GM19324 (cell line): ENCODE data around the gene SLC2A10.

Experiments used
- ATAC-seq: cut with Tn5 transposase; IDR thresholded peaks from one replicate; pipeline ENCODE4 v1.9.1; 2021; ENCODE audit warnings: mild to moderate bottlenecking, moderate library complexity; ENCODE audit not compliant: unreplicated experiment, low FRiP score

Gene SLC2A10

DNA sequence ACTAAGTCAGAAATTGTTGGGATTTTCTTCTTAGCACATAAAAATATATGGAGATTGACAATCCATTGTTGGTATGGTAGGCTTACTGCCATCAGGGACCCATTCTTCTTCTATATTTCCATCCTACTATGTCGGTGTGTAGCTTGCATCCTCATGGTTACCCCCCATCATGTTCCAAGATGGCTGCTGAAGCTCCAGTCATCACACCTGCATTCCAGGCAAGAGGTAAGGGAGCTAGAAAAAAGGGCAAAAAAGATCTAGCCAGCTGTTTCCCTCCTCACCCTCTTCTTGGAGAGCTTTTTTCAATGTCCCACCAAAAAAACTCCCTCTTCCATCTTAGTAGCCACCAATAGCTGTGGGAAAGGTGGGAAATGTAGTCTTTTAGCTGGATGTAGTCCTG is 13.6 kb downstream of the SLC2A10 start:
- ATAC-seq, result no peak

- ATAC-seq, result no peak
These were observed 15.0 kb downstream of the SLC2A10 start for GRCh38 chr20:46724343-46724959.

DNA sequence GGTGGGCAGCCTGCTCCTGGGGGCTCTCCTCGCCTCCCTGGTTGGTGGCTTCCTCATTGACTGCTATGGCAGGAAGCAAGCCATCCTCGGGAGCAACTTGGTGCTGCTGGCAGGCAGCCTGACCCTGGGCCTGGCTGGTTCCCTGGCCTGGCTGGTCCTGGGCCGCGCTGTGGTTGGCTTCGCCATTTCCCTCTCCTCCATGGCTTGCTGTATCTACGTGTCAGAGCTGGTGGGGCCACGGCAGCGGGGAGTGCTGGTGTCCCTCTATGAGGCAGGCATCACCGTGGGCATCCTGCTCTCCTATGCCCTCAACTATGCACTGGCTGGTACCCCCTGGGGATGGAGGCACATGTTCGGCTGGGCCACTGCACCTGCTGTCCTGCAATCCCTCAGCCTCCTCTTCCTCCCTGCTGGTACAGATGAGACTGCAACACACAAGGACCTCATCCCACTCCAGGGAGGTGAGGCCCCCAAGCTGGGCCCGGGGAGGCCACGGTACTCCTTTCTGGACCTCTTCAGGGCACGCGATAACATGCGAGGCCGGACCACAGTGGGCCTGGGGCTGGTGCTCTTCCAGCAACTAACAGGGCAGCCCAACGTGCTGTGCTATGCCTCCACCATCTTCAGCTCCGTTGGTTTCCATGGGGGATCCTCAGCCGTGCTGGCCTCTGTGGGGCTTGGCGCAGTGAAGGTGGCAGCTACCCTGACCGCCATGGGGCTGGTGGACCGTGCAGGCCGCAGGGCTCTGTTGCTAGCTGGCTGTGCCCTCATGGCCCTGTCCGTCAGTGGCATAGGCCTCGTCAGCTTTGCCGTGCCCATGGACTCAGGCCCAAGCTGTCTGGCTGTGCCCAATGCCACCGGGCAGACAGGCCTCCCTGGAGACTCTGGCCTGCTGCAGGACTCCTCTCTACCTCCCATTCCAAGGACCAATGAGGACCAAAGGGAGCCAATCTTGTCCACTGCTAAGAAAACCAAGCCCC is 16.0 kb downstream of the SLC2A10 start:
- no peak for ATAC-seq

DNA sequence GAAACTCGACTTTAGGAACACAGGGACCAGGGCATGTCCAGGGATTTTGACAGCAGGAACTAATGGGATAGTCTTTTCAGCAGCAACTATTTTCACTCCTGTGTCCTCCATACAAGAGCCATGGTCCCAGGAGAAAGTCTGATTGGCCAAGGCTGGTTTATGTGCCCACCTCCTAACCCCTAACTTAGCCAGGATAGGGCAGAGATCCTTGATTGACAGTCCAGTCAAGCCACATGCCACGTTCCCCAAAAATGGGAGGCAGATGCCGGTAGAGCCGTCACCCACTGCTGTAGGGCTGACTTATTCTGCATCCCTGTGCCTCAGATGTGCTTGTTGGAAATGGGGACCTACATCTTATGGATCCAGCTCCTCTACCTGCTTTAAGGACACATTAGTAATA is 22.3 kb downstream of the SLC2A10 start:
- no peak for ATAC-seq

DNA sequence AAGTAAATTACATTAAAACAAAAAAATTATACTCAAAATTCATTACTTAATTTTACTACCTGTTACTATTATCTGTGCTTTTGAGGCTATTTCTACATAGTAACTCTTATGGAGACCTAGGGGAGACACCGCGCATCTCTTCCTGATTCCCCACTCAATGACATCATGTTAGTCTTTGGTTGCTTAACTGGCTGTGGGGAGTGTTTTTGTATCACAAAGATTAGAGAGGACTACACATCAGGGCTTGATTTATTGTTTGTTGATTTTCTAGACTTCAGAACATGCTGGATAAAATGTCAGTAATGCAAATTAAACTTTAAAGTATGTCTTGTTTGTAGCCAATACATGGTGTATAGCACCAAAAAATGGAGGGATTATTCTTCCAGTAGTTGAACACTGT is 26.0 kb downstream of the SLC2A10 start:
- no peak for ATAC-seq

- no peak for ATAC-seq
These were observed 30.2 kb downstream of the SLC2A10 start for GRCh38 chr20:46739431-46740213.

- ATAC-seq, result no peak
These were observed 30.8 kb downstream of the SLC2A10 start for GRCh38 chr20:46740214-46740609.

- no peak for ATAC-seq
These were observed 32.6 kb downstream of the SLC2A10 start for GRCh38 chr20:46741924-46742668.

DNA sequence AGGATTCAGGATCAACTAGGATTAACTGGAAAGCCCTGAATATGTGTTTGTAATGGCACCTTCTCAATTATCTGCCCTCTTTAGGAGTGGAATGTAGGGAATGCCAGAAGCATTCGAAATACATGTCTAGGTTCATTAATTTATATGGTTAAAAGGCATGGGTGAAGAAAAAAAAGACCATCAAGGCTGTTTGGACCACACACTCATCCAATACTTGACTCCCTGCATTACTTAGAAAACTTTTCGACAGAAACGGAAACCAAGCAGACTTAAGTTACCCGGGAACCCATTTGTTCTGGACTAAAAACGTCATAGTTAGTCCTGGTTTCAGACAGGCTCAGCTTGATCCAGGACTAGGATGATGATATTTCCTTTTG is 33.2 kb downstream of the SLC2A10 start:
- ATAC-seq, result no peak

DNA sequence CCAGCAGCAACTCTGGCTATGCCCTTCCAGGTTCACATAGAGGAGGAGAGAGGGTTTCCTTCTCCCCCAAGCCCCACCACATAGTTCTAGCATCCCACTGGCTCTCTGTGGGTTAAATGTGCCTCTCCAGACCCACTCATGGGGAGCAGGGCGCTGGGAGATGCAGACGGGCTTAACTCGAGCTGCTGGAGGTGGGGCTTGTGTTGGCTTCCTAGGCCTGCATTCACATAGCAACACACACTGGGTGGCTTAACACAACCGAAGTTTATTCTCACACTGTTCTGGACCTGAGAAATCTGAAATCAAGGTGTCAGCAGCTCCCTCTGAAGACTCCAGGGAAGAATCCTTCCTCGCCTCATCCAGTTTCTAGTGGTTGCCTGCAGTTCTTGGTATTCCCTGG is 33.6 kb downstream of the SLC2A10 start:
- no peak for ATAC-seq

GRCh38 chr20:46746956-46747526 is 37.6 kb downstream of the SLC2A10 start:
- ATAC-seq, result no peak

DNA sequence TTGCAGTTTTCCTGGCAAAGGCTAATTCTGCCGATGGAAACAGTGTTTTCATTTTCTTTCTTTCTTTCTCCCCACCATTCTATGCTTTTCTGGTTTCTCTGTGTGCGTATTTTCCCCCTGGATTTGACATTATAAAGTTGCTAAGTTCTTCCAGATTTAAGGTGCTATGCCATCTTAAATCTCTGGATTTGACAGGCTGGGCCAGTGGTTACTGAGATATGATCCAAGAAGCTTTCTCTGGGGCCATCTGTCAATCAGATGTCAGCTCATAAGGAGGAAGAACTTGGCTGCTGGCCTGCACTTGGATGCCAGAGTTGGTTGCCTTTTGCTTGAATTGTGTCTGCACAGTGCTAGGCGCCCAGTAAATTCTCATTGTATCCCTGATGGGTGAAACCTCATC is 39.7 kb downstream of the SLC2A10 start:
- no peak for ATAC-seq

DNA sequence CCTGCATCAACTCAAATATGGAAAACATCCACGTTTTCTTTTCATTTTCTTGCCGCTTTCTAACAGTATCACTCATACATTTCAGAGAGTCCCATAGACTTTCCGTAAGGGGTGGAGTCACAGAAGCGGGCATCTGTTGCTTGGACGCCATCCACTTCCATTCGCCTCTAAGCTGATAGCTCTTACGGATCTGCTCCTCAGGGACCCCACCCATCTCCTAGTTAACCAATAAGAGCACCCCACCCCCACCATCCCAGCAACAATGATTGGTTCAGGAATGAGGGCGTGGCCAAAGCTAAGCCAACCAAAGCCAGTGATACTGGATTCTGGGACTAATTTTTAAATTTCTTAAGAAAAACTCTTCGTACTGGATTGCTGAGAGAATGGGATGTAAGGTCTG is 42.4 kb downstream of the SLC2A10 start:
- ATAC-seq, result no peak

- no peak for ATAC-seq
These were observed 43.3 kb downstream of the SLC2A10 start for GRCh38 chr20:46752728-46753127.

DNA sequence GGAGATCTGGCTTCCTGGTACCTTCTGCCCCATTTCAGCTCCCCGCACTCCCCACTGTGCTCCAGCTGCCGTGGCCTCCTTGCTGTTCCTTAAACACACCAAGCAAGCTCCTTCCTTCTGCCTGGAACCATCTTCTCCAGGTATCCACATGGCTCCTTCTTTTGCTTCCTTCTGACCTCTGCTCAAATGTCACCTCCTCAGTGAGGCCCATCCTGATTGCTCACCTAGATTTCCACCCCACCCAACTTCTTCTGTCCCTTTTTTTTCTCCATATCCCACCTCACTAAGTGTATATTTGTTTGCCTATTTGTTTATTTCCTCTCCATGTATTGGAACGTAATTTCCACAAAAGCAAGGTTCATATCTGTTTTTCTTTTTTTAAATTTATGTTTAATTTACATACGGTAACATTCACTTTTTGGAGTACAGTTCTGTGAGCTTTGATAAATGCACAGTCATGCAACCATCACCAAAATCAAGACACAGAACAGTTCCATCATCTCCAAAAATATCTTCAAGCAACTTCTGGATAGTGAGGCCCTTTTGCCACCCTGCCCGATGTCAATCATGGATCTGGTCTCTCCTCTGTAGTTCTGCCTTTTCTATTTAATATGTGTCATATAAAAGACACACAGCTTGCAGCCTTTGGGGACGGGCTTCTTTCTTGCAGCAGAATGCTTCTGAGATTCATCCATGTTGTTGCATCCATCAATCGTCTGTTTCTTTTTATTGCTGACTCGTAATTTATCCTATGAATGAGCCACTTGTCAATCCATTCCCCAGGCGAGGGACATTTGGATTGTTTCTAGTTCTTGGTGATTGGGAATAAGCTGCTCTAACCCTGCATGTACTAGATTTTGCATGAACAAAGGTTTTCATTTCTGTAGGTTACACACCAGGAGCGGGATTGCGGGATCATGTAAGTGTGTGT is 46.3 kb downstream of the SLC2A10 start:
- no peak for ATAC-seq

GRCh38 chr20:46756419-46756818 is 47.0 kb downstream of the SLC2A10 start:
- ATAC-seq, result no peak

- no peak for ATAC-seq
These were observed 47.7 kb downstream of the SLC2A10 start for GRCh38 chr20:46757135-46757534.

DNA sequence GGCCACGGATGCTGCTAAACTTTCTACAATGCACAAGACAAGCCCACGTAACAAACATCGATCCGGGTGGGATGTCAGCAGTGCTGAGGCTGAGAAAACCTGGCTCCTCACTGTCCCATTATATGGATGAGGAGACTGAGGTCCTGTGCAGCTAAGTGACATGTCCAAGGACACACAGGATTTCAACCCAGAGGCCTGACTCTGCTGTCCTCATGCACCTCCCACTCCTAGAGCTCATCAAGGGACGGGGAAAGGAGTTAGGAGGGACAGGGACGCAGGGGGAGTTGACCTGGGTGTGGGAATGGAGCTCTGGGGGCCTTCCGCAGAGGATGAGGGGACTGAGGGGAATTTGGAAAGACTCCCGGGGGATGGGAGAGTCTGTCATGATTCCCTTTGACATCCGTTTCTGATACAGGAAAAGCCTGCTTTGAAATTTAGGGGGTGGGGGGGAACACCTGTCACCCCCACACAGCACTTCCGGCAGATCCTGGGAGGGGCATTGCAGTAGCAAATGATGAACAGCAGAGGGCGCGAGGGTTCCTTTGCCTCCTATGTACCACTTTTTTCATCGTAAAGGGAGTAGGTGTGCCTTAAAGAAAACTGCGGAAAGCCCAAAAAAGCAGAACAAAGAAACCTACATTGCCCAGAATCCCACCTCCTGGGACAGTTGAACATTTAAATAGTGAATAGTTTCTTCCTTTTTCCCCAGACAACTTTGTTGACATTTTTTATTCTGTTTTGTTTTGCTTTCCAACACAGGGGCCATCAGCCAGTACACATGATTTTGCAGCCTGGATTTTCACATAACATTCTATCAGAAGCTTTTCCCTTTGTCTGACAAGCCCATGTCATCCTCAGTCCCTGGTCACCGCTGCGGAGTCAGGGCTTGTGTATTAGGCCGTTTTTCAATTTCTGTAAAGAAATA is 48.6 kb downstream of the SLC2A10 start:
- ATAC-seq, result no peak
